Measurements from ENCODE around the gene CYTH3. TPM values are rescaled to one million over a fixed set of nuclear protein-coding genes. Genes with fewer than 3 reads are reported as not detected.

The CYTH3 gene
- total and polyA plus RNA-seq, 2 of the 13 experiments (the other 11 are each of a cell fraction or from before 2014, with no cell fraction given): 3.1 to 3.8 TPM

DNA sequence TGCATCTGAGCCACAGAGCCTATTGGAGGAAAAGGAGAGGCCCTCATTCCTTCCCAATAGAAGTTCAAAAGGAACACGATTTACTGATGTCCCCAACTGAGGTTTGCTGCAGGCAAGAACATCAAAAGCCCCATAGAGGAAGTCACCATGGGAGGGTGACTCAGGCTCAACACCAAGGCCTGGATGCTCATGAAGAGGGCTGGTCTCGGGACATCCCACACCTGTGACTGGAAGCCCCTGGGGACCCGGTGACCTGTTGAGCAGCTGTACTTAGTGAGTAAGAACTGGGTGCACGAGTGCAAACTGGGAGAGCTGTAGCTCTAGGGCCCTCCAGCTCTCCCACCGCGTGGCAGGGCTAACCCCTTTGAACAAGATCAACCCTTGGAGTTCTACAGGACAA, 38.0 kb downstream of the CYTH3 start (continued):
- TF ChIP-seq ELF3 (CRISPR knock-in tag; IDR thresholded peaks at IDR 0.05): no peak

GRCh38 chr7:6232534-6232933, 39.9 kb downstream of the CYTH3 start:
- H3K27me3 ChIP-seq (ENCODE audit: control insufficient read depth in 1 of 2, insufficient read depth in 2 of 2, low read length in 2 of 2): peaks cover 5 to 64% of the 10 kb centered on the region in 2 experiments
- no peak overlapping the region for H2AFZ ChIP-seq (ENCODE audit: low read length)

More at GRCh38 chr7:6232534-6232933, 39.9 kb downstream of the CYTH3 start:
- Histone ChIP-seq H4K20me1 (ENCODE audit: insufficient read depth, low read length) (peaks cover 28% of the 10 kb centered on the region), H3K9me3 (ENCODE audit: low read length) (no peaks in the 10 kb centered on the region), H3K79me2 (ENCODE audit: insufficient read depth, low read length) (no peaks in the 10 kb centered on the region), H3K4me2 (ENCODE audit: low read depth, low read length) (no peak overlapping the region), H3K4me1 (ENCODE audit: insufficient read depth, low read length) (no peaks in the 10 kb centered on the region), H3K9ac (ENCODE audit: insufficient read depth, low read depth, low read length) (no peak overlapping the region), H3K36me3 (replicated peaks in 1 of 2; ENCODE audit: control insufficient read depth in 1 of 2, insufficient read depth in 2 of 2, low read length in 2 of 2) (no peaks in the 10 kb centered on the region), H3K4me3 (replicated peaks in 1 of 3; ENCODE audit: insufficient read depth in 1 of 3, low read depth in 2 of 3, low read length in 3 of 3) (no peak overlapping the region), H3K27ac (ENCODE audit: extremely low read length, insufficient read depth, low read length) (no peak overlapping the region)
- DNase-seq (ENCODE audit: low spot score): no peak
- ChIA-PET POLR2A (no interaction called here), CTCF (ENCODE audit: low intra/inter-chr PET ratio, low total read pairs) (no interaction called here)
- intact Hi-C loops (cut with micrococcal nuclease; ENCODE audit: unreplicated experiment) (no loop called here), in situ Hi-C loops (cut with HindIII; ENCODE audit: extremely low pct_ligation_motif_present, low pct_unique_long_range_greater_than_20kb) (no loop called here)
- BruUV-seq (replicated peaks): no TSS peak
- no peak for FAIRE-seq
- no peak for ATAC-seq
- TF ChIP-seq FOXA1 (IDR thresholded peaks at IDR 0.05): no peak
- no peak for TF ChIP-seq FOXA1 (CRISPR knock-in tag; IDR thresholded peaks at IDR 0.05)
- no peak for TF ChIP-seq ZNF619 (CRISPR knock-in tag; IDR thresholded peaks at IDR 0.05)
- no peak for TF ChIP-seq SIX1 (CRISPR knock-in tag; IDR thresholded peaks at IDR 0.05; ENCODE audit: borderline replicate concordance)
- TF ChIP-seq KDM3A (CRISPR knock-in tag; IDR thresholded peaks at IDR 0.05; ENCODE audit: low read depth): no peak
- no peak for TF ChIP-seq FIP1L1 (IDR thresholded peaks at IDR 0.05; ENCODE audit: borderline replicate concordance, insufficient read depth, low read depth, low read length)
- TF ChIP-seq, protein P1, sequence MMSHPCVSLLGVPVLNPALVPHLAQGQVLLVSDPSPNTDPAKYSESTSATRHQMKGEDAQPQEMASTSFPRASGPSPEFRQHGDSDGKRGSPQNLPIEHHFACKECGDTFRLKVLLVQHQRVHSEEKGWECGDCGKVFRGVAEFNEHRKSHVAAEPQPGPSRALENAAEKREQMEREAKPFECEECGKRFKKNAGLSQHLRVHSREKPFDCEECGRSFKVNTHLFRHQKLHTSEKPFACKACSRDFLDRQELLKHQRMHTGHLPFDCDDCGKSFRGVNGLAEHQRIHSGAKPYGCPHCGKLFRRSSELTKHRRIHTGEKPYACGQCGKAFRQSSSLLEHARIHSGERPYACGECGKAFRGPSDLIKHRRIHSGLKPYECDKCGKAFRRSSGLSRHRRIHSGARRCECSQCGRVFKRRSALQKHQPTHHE (CRISPR knock-in tag; IDR thresholded peaks at IDR 0.05; ENCODE audit: borderline replicate concordance): no peak
- TF ChIP-seq YEATS2 (CRISPR knock-in tag; IDR thresholded peaks at IDR 0.05; ENCODE audit: borderline replicate concordance): no peak
- TF ChIP-seq KLF13 (CRISPR knock-in tag; IDR thresholded peaks at IDR 0.05): no peak
- no peak for TF ChIP-seq THAP8 (CRISPR knock-in tag; IDR thresholded peaks at IDR 0.05; ENCODE audit: borderline replicate concordance)
- no peak for TF ChIP-seq CENPX (CRISPR knock-in tag; IDR thresholded peaks at IDR 0.05)
- no peak for TF ChIP-seq TMF1 (CRISPR knock-in tag; IDR thresholded peaks at IDR 0.05; ENCODE audit: low read depth)
- no peak for TF ChIP-seq MLLT10 (CRISPR knock-in tag; IDR thresholded peaks at IDR 0.05)
- no peak for TF ChIP-seq SRF (IDR thresholded peaks at IDR 0.05; ENCODE audit: low read depth, low read length)
- TF ChIP-seq HOXD1 (CRISPR knock-in tag; IDR thresholded peaks at IDR 0.05): no peak
- no peak for TF ChIP-seq NR3C1 (CRISPR knock-in tag; IDR thresholded peaks at IDR 0.05)
- no peak for TF ChIP-seq ZNF367 (CRISPR knock-in tag; IDR thresholded peaks at IDR 0.05; ENCODE audit: borderline replicate concordance)
- no peak for TF ChIP-seq ZFP41 (CRISPR knock-in tag; IDR thresholded peaks at IDR 0.05; ENCODE audit: borderline replicate concordance)
- TF ChIP-seq BHLHE40 (IDR thresholded peaks at IDR 0.05; ENCODE audit: low read length): no peak
- TF ChIP-seq ZNF839 (CRISPR knock-in tag; IDR thresholded peaks at IDR 0.05; ENCODE audit: borderline replicate concordance): no peak
- 83% methylated on average over 7 of the region's 8 CpGs for WGBS (ENCODE audit: low lambda C conversion rate)
